PC-9 (cell line): ENCODE measurements around the gene PDZRN4.

Source experiments
- CTCF ChIP-seq: fragments of 200-600 bp; sonication (generic); conservative IDR thresholded peaks from 2 replicates; pipeline ENCODE4 v1.6.1; 2017; ENCODE audit warnings: mixed run types, antibody characterized with exemption, mild to moderate bottlenecking, moderate library complexity
- EZH2 ChIP-seq: fragments of 200-600 bp; sonication (generic); IDR thresholded peaks from 2 replicates; pipeline ENCODE4 v1.8.0; 2017; ENCODE audit warnings: antibody characterized with exemption, low read depth

GRCh38 chr12:41528874-41529273 is 340.8 kb downstream of the PDZRN4 start:
- TF ChIP-seq CTCF (no peak), EZH2 (no peak)
